Hematopoietic multipotent progenitor cell treated with erythropoietin and hydrocortisone succinate and interleukin-3 and kit ligand, for 15 days (in vitro differentiated cells): ENCODE results near the gene PIK3R1.

ENCODE experiments used
- DNase-seq: peaks from one replicate; pipeline ENCODE4 v3.0.0-alpha.2; 2015; ENCODE audit warnings: low spot score

Gene PIK3R1

DNA sequence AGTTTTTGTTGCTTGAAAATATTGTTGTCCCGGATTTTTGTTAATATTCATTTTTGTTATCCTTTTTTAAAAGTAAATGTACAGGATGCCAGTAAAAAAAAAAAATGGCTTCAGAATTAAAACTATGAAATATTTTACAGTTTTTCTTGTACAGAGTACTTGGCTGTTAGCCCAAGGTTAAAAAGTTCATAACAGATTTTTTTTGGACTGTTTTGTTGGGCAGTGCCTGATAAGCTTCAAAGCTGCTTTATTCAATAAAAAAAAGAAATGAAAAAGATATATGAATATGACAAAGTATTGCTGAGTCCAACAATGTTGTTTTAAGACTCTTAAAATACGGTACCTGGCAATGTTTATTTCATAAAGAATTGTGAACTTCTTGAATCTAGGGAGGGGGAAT is 82.9 kb downstream of the PIK3R1 start:
- DNase-seq, result no peak

- DNase-seq, result no peak
These were observed 83.5 kb downstream of the PIK3R1 start for GRCh38 chr5:68299105-68299504.

GRCh38 chr5:68299575-68299974 is 84.0 kb downstream of the PIK3R1 start:
- no peak for DNase-seq

DNA sequence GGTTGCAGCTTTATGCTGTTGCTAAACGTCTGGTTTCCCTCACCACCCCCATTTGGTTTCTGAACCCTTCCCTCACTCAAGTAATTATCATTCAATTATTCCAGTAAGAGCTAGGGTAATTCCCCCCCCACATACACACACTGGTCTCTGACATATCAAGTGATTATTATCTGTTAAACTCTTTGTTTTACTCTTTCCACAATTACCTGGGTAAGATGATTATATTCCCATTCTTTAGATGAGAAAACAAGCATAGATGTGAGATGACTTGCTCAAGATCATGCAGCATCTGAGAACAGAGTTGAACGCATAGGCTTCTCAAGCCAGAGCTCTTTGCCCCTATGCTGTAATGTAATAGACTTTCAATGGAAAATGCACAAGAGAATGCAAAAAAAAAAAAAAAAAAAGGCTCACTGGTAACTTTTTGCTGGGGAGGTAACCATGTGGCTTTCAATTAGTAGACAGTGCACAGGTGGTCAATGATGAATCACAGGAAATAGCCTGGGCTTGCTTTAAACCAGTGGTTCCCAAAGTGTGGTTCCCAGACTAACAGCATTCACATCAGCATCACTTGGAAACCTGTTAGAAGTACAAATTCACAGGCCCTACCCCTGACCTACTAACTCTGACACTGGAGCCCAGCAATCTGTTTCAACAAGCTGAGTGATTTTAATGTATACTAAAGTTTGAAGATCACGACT is 87.6 kb downstream of the PIK3R1 start:
- no peak for DNase-seq

DNA sequence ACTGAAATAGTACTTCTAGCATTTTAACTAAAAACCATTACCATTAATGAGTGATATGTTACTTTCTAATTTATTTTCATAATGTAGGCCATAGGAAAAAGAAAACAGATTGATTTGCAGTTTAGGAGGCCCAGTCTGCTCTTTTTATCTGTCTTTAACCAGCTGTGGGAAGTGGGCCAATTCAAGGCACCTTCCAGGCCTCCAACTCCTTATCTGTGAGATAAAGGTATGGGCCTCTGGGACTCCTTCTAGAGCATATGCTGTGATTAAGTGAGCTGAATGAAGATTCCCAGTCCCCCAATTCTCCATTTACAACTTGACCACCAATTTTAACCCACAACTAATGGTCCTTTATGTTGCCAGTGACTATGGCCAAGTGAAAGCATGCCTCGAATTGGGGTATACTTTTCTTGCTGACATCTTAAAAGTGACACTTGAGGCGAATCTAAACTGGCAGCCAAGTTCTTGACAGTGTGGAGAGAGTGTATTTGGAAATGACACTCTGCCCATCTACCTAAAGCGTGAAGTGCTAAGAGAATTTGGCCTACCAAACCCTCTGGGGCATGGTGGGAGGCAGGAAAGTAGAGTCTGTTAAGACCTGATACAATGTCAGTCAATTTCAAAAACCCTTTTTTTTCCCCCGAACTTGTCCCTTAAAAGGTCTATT is 88.3 kb downstream of the PIK3R1 start:
- peak; percentile 90 for DNase-seq

DNA sequence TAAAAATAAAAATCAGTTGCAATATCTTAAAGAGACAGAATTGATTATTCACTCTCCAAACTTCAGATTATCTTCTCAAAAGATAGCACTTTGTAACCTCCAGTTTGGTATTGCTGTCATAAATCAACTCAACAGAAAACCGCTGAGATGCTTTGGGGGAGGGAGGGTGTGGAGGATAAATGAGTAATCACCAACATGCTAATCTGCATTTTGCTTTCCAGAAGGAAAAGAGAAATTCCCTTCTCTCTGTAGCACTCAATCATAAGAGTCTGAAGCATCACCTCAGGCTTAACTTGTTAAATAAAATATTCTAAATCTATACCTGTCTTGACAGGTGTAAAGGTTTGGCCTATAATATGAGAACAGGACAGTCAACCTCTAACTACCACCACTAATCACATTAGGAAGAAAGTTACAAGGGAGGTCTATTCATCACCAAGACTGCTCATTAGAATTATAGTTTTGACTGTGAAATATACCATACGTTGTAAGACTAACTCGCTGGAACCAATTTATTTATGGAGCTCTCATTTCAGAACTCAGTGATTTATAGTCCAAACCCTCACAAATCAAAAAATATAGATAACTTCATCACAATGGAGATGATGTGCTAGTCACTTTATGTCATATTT is 89.0 kb downstream of the PIK3R1 start:
- DNase-seq, result peak; percentile 34

DNA sequence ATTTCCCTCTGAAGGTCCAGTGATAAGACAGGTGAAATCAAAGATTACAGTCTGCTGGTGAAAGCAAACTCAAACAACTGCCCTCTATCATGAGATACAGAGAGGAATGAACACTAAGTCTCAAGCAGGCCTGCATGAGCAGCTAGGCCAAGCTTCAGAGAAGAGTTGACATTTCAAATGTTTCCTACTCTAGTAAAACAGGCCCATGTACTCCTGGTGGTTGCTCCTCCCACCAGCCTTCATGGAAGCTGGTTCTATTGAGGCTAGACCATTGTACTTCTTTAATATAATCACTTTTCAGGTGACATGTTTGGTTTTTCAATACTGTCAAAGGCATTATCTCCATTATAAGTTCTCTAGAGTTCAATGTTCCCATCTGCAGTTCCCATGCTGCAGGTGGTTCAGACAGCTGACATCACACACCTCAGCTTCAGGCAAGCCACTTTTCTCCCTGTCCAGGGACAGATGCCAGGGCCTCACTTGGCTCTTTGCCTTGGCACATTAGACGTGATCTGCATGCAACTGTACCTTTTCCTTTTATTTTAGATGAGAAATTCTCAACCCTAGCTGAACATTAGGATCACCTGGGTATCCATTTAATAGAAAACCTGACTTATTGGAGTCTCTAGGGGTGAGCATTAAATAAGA is 89.8 kb downstream of the PIK3R1 start:
- no peak for DNase-seq

DNA sequence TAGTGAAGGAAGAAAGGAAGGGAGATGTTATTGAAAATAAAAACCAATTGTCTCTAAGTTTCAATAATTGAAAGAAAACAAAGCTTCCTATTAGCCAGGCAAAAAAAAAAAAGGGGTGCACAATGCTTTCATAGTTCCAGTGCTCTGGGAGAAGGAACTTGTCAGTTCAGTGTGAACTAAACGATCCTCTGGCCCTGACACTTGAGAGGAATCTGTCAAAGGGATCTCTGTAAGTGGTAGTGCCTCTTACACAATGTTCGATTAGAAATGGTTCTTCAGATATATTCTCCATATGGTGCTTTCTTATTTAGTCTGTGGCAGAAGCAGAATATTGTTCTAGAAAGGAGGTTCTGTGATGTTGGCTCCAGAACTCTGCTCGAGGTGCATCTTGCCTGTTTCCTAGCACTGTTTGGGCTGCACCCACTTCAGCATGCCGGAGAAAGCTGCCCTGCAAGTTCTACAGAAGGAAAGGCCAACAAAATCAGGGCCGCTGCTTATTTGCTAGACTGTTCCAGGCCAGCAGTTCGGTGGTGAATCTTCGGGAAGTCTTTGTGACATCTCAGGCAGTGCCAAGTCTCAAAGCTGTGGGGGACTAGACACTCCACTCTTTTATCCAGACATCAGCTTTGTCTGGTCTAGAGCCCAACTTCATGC is 90.9 kb downstream of the PIK3R1 start:
- DNase-seq, result no peak

DNA sequence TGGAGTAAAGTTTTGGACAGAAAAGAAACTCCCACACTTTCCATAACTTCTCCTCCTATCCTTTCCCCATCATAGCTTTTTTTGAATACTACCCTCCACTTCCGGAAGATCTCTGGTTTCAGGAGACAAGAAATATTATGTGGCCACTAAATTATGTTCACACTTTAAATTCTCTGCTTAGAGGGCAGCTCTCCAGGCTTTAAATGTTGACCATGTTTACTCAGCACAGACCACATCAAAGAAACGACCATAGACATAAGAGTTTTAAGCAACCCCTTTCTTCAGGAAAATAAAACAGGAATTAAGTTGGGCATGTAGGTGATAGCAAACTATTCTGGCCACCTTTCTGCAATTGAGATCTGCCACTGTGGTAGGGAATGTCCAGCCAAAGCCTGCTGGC is 97.8 kb downstream of the PIK3R1 start:
- DNase-seq, result no peak

DNA sequence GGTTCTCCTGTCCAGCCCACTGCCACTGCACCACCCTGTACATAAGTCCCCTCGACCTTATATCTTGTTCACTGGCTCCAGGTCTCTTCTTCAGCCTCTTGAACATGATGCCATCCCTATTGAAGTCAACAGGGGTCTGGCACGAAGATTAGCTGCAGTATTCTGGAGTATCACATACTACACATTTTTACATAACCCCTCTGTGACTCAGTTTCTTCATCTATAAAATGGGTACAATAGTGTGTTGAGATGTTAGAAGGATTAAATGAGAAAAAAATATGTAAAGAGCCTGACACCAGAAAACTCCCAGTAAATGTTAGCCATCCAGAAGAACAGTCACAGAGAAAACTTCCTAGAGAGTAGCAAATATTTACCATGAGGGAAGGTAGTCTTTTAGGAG is 98.9 kb downstream of the PIK3R1 start:
- no peak for DNase-seq

GRCh38 chr5:68315679-68316271 is 100.2 kb downstream of the PIK3R1 start:
- peak; percentile 56 for DNase-seq

- DNase-seq, result peak; percentile 77
These were observed 100.9 kb downstream of the PIK3R1 start for GRCh38 chr5:68316469-68316868.

GRCh38 chr5:68317646-68318045 is 102.1 kb downstream of the PIK3R1 start:
- no peak for DNase-seq

- DNase-seq, result no peak
These were observed 103.6 kb downstream of the PIK3R1 start for GRCh38 chr5:68318955-68319705.

DNA sequence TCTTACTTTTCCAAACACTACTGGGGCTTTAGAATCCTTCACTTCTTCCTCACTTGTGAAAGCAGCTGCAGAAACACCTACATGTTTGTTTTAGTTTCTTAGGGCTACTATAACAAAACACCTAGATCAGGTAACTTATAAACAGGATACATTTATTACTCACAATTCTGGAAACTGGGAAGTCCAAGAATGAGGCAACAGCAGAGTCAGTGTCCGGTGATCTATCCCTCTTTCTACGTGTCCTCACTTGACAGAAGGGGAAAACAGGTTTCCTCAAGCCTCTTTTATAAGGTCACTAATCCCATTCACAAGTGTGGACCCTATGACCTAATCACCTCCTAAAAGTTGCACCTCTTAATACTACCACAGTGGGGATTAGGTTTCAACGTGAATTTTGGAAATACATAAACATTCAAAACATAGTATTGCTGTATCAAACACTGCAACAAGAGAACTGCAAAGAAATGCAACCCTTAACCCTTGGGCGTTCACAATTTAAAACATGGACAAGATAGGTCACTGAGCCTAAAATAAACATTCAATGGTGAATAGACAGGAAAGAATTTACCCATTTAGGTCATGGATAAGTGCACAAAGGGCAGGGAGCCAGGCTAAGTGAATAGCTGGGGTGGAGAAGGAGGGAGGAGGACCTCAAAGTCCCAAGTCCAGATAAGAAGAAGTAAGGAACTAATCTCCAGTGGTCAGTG is 104.3 kb downstream of the PIK3R1 start:
- peak; percentile 61 for DNase-seq

GRCh38 chr5:68320413-68320986 is 104.9 kb downstream of the PIK3R1 start:
- no peak for DNase-seq

DNA sequence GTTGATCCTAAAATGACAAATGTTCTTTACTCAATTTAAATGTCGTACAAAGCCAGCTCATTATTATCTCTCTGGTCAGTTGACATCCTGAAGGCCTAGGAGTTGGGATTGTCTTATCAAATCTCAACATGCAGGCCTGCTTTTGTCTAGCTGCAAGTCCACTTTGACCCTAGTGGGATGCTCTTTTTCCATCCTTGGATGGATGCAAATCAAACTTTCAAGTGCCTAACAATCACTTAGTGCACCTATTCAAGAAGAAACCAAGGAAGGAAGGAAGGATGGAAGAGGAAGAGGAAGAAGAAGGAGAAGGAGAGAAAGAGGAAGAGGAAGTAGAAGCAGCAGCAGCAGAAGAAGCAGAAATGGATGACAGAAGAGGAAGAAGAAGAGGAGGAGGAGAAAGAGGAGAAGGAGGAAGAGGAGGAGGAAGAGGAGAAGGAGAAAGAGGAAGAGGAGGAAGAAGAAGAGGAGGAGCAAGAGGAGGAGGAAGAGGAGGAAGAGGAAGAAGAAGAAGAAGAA is 109.6 kb downstream of the PIK3R1 start:
- DNase-seq, result no peak

GRCh38 chr5:68329554-68330255 is 114.1 kb downstream of the PIK3R1 start:
- DNase-seq, result no peak

- DNase-seq, result peak; percentile 65
These were observed 115.0 kb downstream of the PIK3R1 start for GRCh38 chr5:68330574-68330973.
